Smooth muscle cell (in vitro differentiated cells): ENCODE data around the gene OVCA2. TPM values are rescaled to one million over a fixed set of nuclear protein-coding genes. Genes with fewer than 3 reads are reported as not detected.

Experiments used
- DNase-seq: peaks from one replicate; lab custom pipeline; 2025; ENCODE audit not compliant: unreplicated experiment; lab: John Stamatoyannopoulos, UW
- H2AFZ ChIP-seq: fragments of 200-600 bp; sonication (generic); 2 replicates; pipeline ENCODE4 v1.6.0; 2016; ENCODE audit warnings: antibody characterized with exemption, low read depth, mild to moderate bottlenecking
- H3F3A ChIP-seq: fragments of 200-600 bp; sonication (generic); 2 replicates; pipeline ENCODE4 v1.6.0; 2017; ENCODE audit warnings: antibody characterized with exemption, low read depth
- H3K27ac ChIP-seq: fragments of 200-600 bp; sonication (generic); 2 replicates; pipeline ENCODE4 v1.5.1; 2016; ENCODE audit warnings: low read depth, mild to moderate bottlenecking
- H3K27me3 ChIP-seq: fragments of 200-600 bp; sonication (generic); 2 replicates; pipeline ENCODE4 v1.6.1; 2016; ENCODE audit warnings: low read depth, mild to moderate bottlenecking
- H3K36me3 ChIP-seq: fragments of 200-600 bp; sonication (generic); 2 replicates; pipeline ENCODE4 v1.5.1; 2016; ENCODE audit warnings: low read depth
- H3K4me1 ChIP-seq: fragments of 200-600 bp; sonication (generic); 2 replicates; pipeline ENCODE4 v1.5.1; 2016; ENCODE audit warnings: low read depth
- H3K4me2 ChIP-seq: fragments of 200-600 bp; sonication (generic); 2 replicates; pipeline ENCODE4 v1.6.0; 2016; ENCODE audit warnings: mild to moderate bottlenecking
- H3K4me3 ChIP-seq: fragments of 200-600 bp; sonication (generic); 2 replicates; pipeline ENCODE4 v1.5.1; 2016; ENCODE audit warnings: mild to moderate bottlenecking
- H3K79me2 ChIP-seq: fragments of 200-600 bp; sonication (generic); 2 replicates; pipeline ENCODE4 v1.6.0; 2016; ENCODE audit warnings: low read depth, mild to moderate bottlenecking
- H3K9ac ChIP-seq: fragments of 200-600 bp; sonication (generic); 2 replicates; pipeline ENCODE4 v1.6.0; 2016; ENCODE audit warnings: low read depth
- H3K9me3 ChIP-seq: fragments of 200-600 bp; sonication (generic); replicated peaks from 2 replicates; pipeline ENCODE4 v1.5.1; 2016; ENCODE audit warnings: low read depth
- H4K20me1 ChIP-seq: fragments of 200-600 bp; sonication (generic); 2 replicates; pipeline ENCODE4 v1.6.0; 2016; ENCODE audit warnings: low read depth
- CTCF ChIP-seq: fragments of 200-600 bp; sonication (generic); IDR thresholded peaks from 2 replicates; pipeline ENCODE4 v1.5.1; 2017; ENCODE audit warnings: borderline replicate concordance, mild to moderate bottlenecking, antibody characterized with exemption; ENCODE audit not compliant: insufficient read depth, poor library complexity, severe bottlenecking
- WGBS: methylation state at CpG from one replicate; pipeline ENCODE4 v1.1.7; 2016; ENCODE audit warnings: low lambda C conversion rate; 5-methylcytosine and 5-hydroxymethylcytosine counted together
- polyA plus RNA-seq: library from polyadenylated mRNA; unstranded; fragments of >200 nt; fragmentation: Nextera tagmentation; extraction: Ambion mirVana; gene quantifications from 2 replicates; pipeline ENCODE4 v1.2.1, GENCODE V29; 2016
- total RNA-seq: library from RNA; depleted of rRNA; stranded (reverse); fragments of >200 nt; gene quantifications from 2 replicates; pipeline ENCODE4 v1.2.3, GENCODE V29; 2014

OVCA2 gene
- total and polyA plus RNA-seq, 2 experiments from 2014 or later, result 46.7 to 47.6 TPM

- Histone ChIP-seq H3K36me3 (no peaks in the 10 kb centered on the region), H3K4me3 (no peak overlapping the region), H2AFZ (no peak overlapping the region), H3K9me3 (no peaks in the 10 kb centered on the region), H3K4me1 (peaks cover 3% of the 10 kb centered on the region), H3F3A (peaks cover 5% of the 10 kb centered on the region), H4K20me1 (no peaks in the 10 kb centered on the region), H3K79me2 (no peaks in the 10 kb centered on the region), H3K4me2 (peak overlapping the region; percentile 31), H3K9ac (no peak overlapping the region), H3K27ac (peak overlapping the region; percentile 31), H3K27me3 (no peaks in the 10 kb centered on the region)
- 57% methylated on average over 17 of the region's 17 CpGs for WGBS
- DNase-seq, result no peak
- TF ChIP-seq CTCF, result no peak
Measured at GRCh38 chr17:2076087-2076984, 34.5 kb downstream of the OVCA2 start.

GRCh38 chr17:2077040-2077439, 35.2 kb downstream of the OVCA2 start:
- H3K36me3 ChIP-seq, result no peaks in the 10 kb centered on the region
- H3K9ac ChIP-seq, result no peak overlapping the region
- DNase-seq, result no peak
- peaks cover 3% of the 10 kb centered on the region for H3K4me1 ChIP-seq
- no peak overlapping the region for H2AFZ ChIP-seq
- H3K4me3 ChIP-seq, result no peak overlapping the region
- no peaks in the 10 kb centered on the region for H3K79me2 ChIP-seq
- H3K4me2 ChIP-seq, result no peak overlapping the region
- WGBS, result 90% methylated on average over 8 of the region's 8 CpGs
- no peaks in the 10 kb centered on the region for H4K20me1 ChIP-seq
- no peaks in the 10 kb centered on the region for H3K9me3 ChIP-seq
- no peaks in the 10 kb centered on the region for H3K27me3 ChIP-seq
- H3K27ac ChIP-seq, result no peak overlapping the region
- H3F3A ChIP-seq, result peaks cover 5% of the 10 kb centered on the region
- no peak for TF ChIP-seq CTCF

- Histone ChIP-seq H3K9ac (peak overlapping the region; percentile 54), H3K4me2 (peak overlapping the region; percentile 55), H3F3A (peaks cover 26% of the 10 kb centered on the region)
Measured at GRCh38 chr17:2081564-2081963, 39.7 kb downstream of the OVCA2 start.

More at GRCh38 chr17:2081564-2081963, 39.7 kb downstream of the OVCA2 start:
- H3K27ac ChIP-seq, result peak overlapping the region; percentile 84
- 75% methylated on average over 9 of the region's 9 CpGs for WGBS
- no peaks in the 10 kb centered on the region for H3K36me3 ChIP-seq
- no peaks in the 10 kb centered on the region for H3K9me3 ChIP-seq
- H4K20me1 ChIP-seq, result no peaks in the 10 kb centered on the region
- H3K27me3 ChIP-seq, result no peaks in the 10 kb centered on the region
- H3K4me1 ChIP-seq, result no peaks in the 10 kb centered on the region
- no peaks in the 10 kb centered on the region for H3K79me2 ChIP-seq
- TF ChIP-seq CTCF, result no peak
- H2AFZ ChIP-seq, result no peak overlapping the region
- DNase-seq, result no peak
- no peak overlapping the region for H3K4me3 ChIP-seq
